Kidney (tissue), 22 donors: ENCODE results near the gene DNM1. TPM values are rescaled to one million over a fixed set of nuclear protein-coding genes. Genes with fewer than 3 reads are reported as not detected.

Experiments
- DNase-seq, 5 donors: peaks; one replicate each; pipeline ENCODE4 v3.0.0-alpha.2; 2013 to 2020
- FAIRE-seq: peaks from 2 replicates; lab custom pipeline; 2012; peaks lifted over from hg19 to GRCh38; lab: Jason Lieb, UNC
- H3K27ac ChIP-seq, 2 donors: one replicate each; pipeline ENCODE4 v1.7.0; 2013; ENCODE audit warnings: low read depth in 2 of 2, low read length in 2 of 2, inconsistent platforms in 1 of 2
- H3K27me3 ChIP-seq: one replicate; pipeline ENCODE4 v1.7.1; 2013; ENCODE audit warnings: low read length, inconsistent platforms; ENCODE audit not compliant: control insufficient read depth, insufficient read depth
- H3K36me3 ChIP-seq, 3 donors: one replicate each; pipeline versions ENCODE4 v1.7.0 to v1.7.1; 2013; ENCODE audit warnings: low read length in 3 of 3, control low read depth in 1 of 3, inconsistent platforms in 1 of 3; ENCODE audit not compliant: insufficient read depth in 3 of 3, control insufficient read depth in 2 of 3
- H3K4me1 ChIP-seq, 3 donors: one replicate each; pipeline versions ENCODE4 v1.7.0 to v1.7.1; 2013; ENCODE audit warnings: low read length in 3 of 3, inconsistent platforms in 1 of 3, low read depth in 1 of 3; ENCODE audit not compliant: control insufficient read depth in 2 of 3, insufficient read depth in 2 of 3
- H3K4me3 ChIP-seq, 3 donors: one replicate each; pipeline versions ENCODE4 v1.7.0 to v1.8.1; 2013; ENCODE audit warnings: low read length in 3 of 3, control low read depth in 1 of 3, inconsistent platforms in 1 of 3
- H3K9ac ChIP-seq, 3 donors: one replicate each; pipeline versions ENCODE4 v1.7.0 to v1.7.1; 2013; ENCODE audit warnings: low read length in 3 of 3, control low read depth in 1 of 3, inconsistent platforms in 1 of 3
- H3K9me3 ChIP-seq, 3 donors: one replicate each; pipeline versions ENCODE4 v1.7.0 to v1.7.1; 2013; ENCODE audit warnings: low read length in 3 of 3, control low read depth in 1 of 3, inconsistent platforms in 1 of 3; ENCODE audit not compliant: control insufficient read depth in 2 of 3, insufficient read depth in 1 of 3
- CTCF ChIP-seq: IDR thresholded peaks from 3 replicates; pipeline ENCODE4 v1.5.1; 2012; ENCODE audit warnings: mild to moderate bottlenecking, moderate library complexity, borderline replicate concordance; ENCODE audit not compliant: insufficient read depth; ENCODE audit errors: extremely low read depth
- intact Hi-C: fragments of 100-400 bp; cut with DNase I; formaldehyde crosslinking; loops from one replicate; pipeline ENCODE4 v1.11.1; 2022
- long read RNA-seq, 10 donors: library from polyadenylated mRNA in 1 of 10; unstranded in 1 of 10; transcript quantifications; one replicate each; pipeline ENCODE4 v2.0.0 and lab custom pipeline, GENCODE V29; 2021 to 2026
- polyA plus RNA-seq: library from polyadenylated mRNA; stranded (reverse); fragments of 350-450 nt; fragmentation: Illumina TruSeq; extraction: RNeasy Lipid Tissue Mini Kit (QIAGEN cat#74804); gene quantifications from one replicate; pipeline ENCODE4 v1.2.3, GENCODE V29; 2014; ENCODE audit warnings: low read depth, low replicate concordance; ENCODE audit not compliant: insufficient read depth
- total RNA-seq: library from RNA; stranded (reverse); fragmentation: NEBNext Ultra II Directional; extraction: Animal tissue kit (Norgen Biotek cat#: 25700); gene quantifications from one replicate; pipeline ENCODE4 v1.2.1, GENCODE V29; 2021
- donor health status: control.
- donor health status: control.
- donor health status: control.
- donor health status: control.
- donor health status: control.
- donor health status: DM: yes; HTN: yes; CAD: no.
- donor health status: Normal renal cell carcinoma (clear cell type).

The DNM1 gene
- total RNA-seq (22.6 TPM), polyA plus RNA-seq (7.3 TPM)
- long read RNA-seq, donor 1, partial matches to known transcripts: 12 of 13 reads
- long read RNA-seq, donor 1, other reads (novel, unspliced or antisense): 0 of 13 reads
- long read RNA-seq, donor 2: 0 reads
- long read RNA-seq, donor 3, partial matches to known transcripts: 7 of 7 reads
- long read RNA-seq, donor 3, other reads (novel, unspliced or antisense): 0 of 7 reads
- long read RNA-seq, donor 4, partial matches to known transcripts: 0 of 1 reads
- long read RNA-seq, donor 4, other reads (novel, unspliced or antisense): 0 of 1 reads
- long read RNA-seq, donor 5: 0 reads
- long read RNA-seq, donor 6: 0 reads
- long read RNA-seq, donor 7, partial matches to known transcripts: 0 of 9 reads
- long read RNA-seq, donor 7, other reads (novel, unspliced or antisense): 9 of 9 reads
- long read RNA-seq, donor 8, partial matches to known transcripts: 18 of 18 reads
- long read RNA-seq, donor 8, other reads (novel, unspliced or antisense): 0 of 18 reads
- long read RNA-seq, donor 9, partial matches to known transcripts: 8 of 9 reads
- long read RNA-seq, donor 9, other reads (novel, unspliced or antisense): 0 of 9 reads
- long read RNA-seq, donor 10, partial matches to known transcripts: 5 of 5 reads
- long read RNA-seq, donor 10, other reads (novel, unspliced or antisense): 0 of 5 reads

- DNase-seq (peak; percentile 63 to 87 (median 82)), FAIRE-seq (no peak)
- no peaks in the 10 kb centered on the region for H3K27me3 ChIP-seq
- H3K4me1 ChIP-seq: peaks cover 0 to 5% (median 0%) of the 10 kb centered on the region in 3 donors
- H3K9ac ChIP-seq: peak within 1 kb of the TSS in 1 of 3 donors; percentile 36
- TF ChIP-seq CTCF: peak; percentile 76
- peak within 1 kb of the TSS; percentile 28 to 72 (median 60) for H3K4me3 ChIP-seq
- intact Hi-C loops: no loop called here
- no peak within 1 kb of the TSS for H3K27ac ChIP-seq
- no peaks in the 10 kb centered on the region for H3K36me3 ChIP-seq
- no peaks in the 10 kb centered on the region for H3K9me3 ChIP-seq
These were observed at the start of gene DNM1 for GRCh38 chr9:128203024-128203706. TSS of gene DNM1 (plus strand) at chr9:128203379. CDS start at chr9:128203471, 92 bp downstream.

- Histone ChIP-seq H3K4me1 (peaks cover 0 to 3% (median 1%) of the 10 kb centered on the region in 3 donors), H3K9me3 (no peaks in the 10 kb centered on the region), H3K27me3 (no peaks in the 10 kb centered on the region), H3K4me3 (no peak overlapping the region), H3K27ac (no peak overlapping the region), H3K9ac (no peak overlapping the region), H3K36me3 (no peaks in the 10 kb centered on the region)
- FAIRE-seq: no peak
- intact Hi-C loops: no loop called here
- peak in 1 of 5 donors; percentile 57 for DNase-seq
- TF ChIP-seq CTCF: no peak
These were observed 49.1 kb upstream of the DNM1 start for GRCh38 chr9:128153947-128154695.

GRCh38 chr9:128155736-128156500 is 47.3 kb upstream of the DNM1 start:
- Histone ChIP-seq H3K36me3 (no peaks in the 10 kb centered on the region), H3K4me1 (peaks cover 0 to 5% (median 0%) of the 10 kb centered on the region in 3 donors), H3K9ac (no peak overlapping the region), H3K27ac (no peak overlapping the region), H3K27me3 (no peaks in the 10 kb centered on the region), H3K9me3 (no peaks in the 10 kb centered on the region), H3K4me3 (no peak overlapping the region)
- peak in 1 of 5 donors; percentile 24 for DNase-seq
- intact Hi-C loops: no loop called here
- no peak for TF ChIP-seq CTCF
- FAIRE-seq: no peak
